HG02642 (cell line): ENCODE data around the gene ZNF607.
"Not testable (repeated sequence)": the region's sequence is repeated elsewhere in the genome, so short reads cannot be mapped to it uniquely, and the experiment has no call there.

Source experiments
- ATAC-seq: cut with Tn5 transposase; IDR thresholded peaks from one replicate; pipeline ENCODE4 v1.9.1; 2021; ENCODE audit warnings: mild to moderate bottlenecking; ENCODE audit not compliant: unreplicated experiment, poor library complexity

ZNF607 gene

DNA sequence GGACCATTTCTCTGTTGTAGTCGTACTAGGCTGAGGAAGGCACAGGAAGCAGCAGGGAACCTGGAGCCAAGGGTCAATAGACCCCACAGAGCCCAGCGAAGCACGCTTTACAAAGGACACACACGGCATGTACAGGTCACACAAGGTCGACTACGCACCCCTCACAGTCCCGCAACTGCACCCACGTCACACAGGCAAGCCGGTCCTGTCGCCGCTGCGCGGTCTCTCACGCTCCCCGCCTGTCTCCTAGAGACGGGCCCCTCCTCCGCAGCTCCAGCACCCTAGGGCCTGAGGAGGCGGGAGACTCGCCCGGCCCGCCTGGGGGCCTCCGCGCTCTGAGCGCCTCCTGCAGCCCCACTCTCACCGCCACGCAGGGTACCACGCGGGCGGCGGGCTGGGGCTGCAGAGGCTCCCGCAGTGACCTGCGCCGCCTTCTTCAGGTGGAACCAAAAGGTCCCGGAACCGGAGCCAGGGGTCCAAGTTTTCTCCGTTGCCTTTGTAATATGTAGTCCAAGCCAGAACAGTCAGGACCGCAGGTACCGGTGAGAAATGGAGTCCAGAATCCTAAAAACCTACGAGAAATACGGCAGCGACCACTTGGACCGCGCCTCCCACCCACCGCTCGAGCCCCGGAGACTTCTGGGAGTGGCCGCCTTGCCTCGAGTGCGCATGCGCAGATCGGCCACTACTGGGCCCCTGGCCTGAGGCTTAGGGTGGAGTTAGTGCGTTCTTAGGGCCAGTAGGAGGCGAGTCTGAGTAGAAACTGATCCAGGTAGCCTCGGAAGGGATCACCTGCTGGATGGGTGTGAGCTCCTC, at the start of gene ZNF607:
Gene ZNF607 (minus strand): TSS at position 651 of the 816 bp plus-strand sequence. CDS start 8,143 bp downstream, outside the sequence.
- ATAC-seq: peak; percentile 96

DNA sequence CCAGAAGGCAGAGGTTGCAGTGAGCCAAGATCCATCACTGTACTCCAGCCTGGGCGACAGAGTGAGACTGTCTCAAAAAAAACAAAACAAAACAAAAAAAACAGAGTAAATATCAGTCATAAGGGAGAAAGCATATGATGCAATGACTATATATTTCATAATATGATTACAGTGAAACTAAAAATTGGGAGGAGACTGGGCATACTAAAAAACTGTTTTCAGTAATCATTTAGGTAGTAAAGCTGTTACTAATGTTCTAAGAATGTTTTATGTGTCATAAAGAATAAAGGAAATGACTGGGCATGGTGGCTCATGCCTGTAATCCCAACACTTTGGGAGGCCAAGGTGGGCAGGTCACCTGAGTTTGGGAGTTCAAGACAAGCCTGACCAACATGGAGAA, 43.9 kb upstream of the ZNF607 start:
- no peak for ATAC-seq

DNA sequence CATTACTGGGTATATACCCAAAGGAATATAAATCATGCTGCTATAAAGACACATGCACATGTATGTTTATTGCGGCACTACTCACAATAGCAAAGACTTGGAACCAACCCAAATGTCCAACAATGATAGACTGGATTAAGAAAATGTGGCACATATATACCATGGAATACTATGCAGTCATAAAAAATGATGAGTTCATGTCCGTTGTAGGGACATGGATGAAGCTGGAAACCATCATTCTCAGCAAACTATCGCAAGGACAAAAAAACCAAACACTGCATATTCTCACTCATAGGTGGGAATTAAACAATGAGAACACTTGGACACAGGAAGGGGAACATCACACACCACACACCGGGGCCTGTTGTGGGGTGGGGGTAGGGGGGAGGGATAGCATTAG, 38.1 kb upstream of the ZNF607 start:
- ATAC-seq: not testable (repeated sequence)

DNA sequence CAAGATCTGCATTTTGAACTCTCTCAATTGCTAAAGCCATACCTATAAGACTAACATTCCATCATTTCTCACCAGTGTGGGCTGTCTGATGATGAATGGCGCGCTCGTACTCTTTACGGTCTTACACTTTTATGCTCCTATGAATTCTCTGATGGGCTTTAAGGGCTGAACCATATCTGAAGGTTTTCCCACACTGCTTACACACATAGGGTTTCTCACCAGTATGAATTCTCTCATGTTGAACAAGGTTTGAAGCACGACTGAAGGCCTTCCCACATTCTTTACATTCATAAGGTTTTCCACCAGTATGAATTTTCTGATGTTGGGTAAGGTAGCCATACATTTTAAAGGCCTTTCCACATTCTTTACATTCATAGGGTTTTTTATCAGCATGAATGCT, 18.8 kb upstream of the ZNF607 start:
- no peak for ATAC-seq

DNA sequence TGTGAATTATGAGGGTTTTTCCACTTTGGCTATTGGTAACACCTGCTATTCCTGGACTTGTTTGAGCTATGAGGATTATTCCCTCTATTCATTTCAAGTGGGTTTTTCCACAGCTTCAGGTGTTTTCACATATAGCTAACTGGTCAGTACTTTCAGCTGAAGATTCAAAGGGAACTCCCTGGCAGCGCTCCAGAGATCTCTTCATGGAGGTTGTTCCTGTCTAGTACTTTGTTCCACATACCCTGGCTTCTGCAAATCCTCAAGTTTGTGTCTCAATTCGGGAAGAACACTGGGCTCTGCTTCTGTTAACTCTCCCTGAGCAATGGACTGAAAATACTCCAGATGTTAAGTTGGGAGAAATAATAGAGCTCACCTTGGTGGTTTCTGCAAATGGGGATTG, 5.6 kb upstream of the ZNF607 start:
- ATAC-seq: no peak

DNA sequence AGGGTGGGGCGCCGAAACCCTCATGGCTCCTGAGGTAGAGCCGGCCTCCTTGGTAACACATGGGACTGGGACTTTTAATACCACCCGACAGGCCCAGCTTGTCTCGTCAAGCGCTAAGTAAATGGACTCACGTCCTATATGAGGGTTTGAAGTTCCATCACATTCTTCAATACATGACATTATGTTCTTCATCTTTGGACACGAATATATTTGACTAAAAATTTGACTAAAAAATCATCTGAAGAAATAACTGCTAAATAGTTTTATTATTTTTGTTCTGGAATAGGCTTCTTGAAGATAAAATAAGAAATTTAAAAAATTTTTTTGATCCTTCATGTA, 335 bp upstream of the ZNF607 start:
- no peak for ATAC-seq

DNA sequence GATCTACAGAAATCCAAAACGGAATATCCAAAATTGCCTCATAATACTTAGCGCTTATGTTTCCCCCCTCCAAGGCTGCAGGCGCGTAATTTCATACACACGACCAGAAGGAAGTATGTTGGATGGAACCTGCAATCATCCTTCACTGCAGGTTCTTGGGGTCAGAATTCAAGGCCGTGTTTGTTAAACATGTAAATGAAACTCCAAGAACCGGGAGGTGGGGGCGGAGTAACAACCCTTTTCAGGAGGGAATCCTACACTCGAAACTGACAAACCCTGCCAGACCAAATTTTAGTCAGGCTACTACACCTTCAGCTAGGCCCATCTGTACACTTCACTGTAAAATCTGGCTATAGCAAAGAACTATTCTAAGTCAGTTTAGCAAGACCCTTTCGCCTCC, 1.3 kb downstream of the ZNF607 start:
- no peak for ATAC-seq

DNA sequence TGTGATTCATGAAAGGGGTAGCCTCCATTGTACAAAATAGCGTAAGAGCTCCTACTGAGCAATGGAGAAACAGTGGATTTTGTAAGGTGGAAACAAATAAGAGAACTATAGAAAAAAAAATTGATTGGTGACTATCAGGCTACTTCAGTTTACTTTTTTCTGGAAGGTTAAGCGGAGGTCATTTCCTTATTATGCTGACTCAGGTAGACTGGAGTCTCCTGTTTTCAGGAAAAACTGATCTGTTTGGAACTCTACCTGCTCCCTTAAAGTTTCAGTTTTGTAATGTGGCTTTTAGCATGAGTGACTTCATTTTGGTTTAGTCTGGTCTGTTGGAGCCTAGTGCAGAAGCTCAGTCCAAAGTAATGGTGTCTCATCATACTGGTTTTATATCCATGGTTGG, 3.4 kb downstream of the ZNF607 start:
- no peak for ATAC-seq

DNA sequence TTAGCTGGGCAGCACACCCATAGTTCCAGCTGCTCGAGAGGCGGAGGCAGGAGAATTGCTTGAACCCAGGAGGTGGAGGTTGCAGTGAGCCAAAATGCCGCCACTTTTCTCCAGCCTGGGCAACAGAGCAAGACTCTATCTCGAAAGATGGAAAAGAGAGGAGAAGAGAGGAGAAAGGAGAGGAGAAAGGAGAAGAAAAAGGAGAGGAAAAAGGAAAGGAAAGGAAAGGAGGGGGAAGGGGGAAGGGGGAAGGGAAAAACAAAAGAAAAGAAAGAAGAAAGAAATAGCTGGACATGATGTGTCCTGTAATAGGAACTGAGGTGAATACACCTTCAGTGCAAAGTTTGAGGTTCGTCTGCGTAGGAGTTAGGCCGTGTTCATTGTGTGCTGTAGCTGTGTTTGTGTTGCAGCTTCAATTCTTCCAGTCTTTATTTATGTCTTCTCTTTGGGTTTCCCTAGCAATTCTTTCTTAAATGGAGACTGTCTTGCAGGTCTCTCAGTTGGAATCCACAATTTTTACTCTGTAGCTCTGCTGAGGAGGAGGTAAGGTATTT, 13.4 kb downstream of the ZNF607 start:
- ATAC-seq: no peak

DNA sequence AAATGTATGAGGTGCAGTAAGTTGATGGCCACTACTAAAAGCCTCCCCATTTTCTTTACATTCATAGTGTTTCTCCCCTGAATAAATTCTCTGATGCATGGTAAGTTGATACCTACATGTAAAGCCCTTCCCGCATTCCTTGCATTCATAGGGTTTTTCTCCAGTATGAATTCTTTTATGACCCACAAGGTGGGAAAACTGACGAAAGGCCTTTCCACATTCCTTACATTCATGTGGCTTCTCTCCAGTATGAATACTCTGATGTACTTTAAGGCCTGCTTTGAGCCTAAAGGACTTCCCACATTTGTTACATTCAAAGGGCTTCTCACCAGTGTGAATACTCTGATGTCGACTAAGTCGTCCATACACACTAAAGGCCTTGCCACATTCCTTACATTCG, 20.5 kb downstream of the ZNF607 start:
- ATAC-seq: no peak

DNA sequence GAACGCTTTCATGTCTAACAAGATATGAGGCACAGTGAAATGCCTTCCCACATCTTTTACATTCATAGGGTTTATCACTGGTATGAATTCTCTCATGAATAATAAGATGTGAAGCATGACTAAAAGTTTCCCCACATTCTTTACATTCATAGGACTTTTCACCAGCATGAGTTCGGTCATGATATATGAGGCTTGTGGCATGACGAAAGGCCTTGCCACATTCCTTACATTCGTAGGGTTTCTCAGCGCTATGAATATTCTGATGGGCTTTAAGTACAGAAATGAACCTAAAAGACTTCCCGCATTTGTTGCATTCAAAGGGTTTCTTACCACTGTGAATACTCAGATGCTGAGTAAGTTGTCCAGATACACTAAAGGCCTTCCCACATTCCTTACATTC, 21.3 kb downstream of the ZNF607 start:
- ATAC-seq: no peak

DNA sequence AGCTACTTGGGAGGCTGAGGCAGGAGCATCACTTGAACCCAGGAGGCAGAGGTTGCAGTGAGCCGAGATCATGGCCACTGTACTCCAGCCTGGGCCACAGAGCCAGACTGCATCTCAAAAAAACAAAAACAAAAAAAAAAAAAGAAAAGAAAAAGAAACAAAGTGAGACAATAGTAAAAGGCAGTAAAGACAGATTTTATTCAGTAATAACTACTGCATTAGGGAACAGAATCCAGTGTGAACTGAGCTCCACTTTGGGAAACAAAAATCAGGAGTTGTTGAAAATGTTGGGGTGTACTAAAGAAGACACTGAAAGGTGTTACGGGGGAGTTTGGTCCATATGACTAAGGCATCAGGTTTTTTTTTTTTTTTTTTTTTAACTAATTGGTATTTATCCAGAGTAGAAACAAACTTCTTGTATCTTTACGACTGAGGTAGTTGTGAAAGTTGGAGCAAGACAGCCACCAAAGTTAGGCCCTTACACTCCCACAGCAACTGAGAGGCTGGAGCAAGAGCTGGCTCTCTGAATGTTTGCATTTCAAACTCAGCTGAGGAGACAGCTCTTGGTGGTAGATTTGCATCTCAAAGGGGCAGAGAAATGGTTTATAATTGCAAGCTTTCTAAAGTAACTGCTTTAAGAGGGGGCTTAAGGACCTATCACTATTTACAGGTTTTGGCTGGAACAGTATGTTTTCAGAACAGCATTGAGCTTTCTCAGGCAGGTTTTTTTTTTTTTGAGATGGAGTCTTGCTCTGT, 24.2 kb downstream of the ZNF607 start:
- no peak for ATAC-seq

DNA sequence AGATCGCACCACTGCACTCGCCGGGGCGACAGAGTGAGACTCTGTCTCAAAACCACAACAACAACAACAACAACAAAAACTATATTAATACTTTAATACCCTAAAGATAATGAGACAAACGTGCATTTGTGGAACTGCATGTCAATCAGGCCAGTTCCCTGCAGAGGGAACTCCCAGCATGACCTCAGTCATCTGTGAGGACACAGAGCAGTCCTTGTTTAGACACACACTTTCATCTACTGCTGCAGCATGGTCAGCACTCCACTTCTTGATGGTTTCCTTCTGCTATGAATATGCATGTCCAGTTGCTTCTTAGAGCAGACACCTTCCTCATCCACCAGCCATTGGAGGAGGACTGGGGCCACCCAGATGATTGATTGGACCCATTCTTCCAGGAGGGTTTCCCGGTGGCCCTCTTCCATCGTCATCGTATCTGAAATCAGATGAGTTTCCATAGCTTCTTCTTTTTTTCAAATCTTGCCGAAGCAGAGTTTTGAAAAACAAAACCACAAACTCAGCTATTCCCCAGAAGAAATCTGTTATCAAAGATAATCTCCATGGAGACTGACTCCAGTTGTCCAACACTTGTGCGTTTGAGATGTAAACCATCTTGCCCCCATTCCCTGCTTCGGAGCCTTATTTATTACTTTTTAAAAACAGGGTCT, 26.5 kb downstream of the ZNF607 start:
- ATAC-seq: no peak

DNA sequence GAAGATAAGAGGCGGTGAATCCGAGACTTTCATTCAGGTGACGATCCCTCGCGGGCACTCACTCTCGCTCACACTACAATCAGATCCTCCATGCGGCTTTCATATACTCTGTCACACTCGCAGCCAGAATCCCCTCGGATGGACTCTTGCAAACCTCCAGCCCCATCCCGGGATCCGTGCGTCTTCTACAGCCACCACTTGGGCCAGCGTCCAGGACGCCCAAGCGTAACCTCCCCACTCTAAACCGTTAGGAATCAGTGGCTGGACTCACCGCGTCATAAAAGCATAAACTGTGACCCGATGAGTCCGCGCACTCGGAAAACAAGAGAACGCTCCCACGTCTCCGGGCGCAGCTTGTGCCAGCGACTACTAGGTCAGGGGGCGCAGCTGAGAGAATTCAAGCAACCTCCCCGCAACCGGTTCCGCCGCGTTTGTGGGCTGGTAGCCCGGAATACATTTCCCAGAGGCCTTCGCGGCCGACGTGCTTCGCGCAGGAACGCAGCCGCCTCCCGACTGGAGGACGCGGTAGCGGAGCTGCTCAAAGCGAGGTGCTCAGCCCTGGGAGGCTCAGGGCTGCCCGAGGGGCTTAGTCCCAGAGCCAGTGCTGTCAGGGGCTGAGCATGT, 27.6 kb downstream of the ZNF607 start:
- ATAC-seq: no peak

DNA sequence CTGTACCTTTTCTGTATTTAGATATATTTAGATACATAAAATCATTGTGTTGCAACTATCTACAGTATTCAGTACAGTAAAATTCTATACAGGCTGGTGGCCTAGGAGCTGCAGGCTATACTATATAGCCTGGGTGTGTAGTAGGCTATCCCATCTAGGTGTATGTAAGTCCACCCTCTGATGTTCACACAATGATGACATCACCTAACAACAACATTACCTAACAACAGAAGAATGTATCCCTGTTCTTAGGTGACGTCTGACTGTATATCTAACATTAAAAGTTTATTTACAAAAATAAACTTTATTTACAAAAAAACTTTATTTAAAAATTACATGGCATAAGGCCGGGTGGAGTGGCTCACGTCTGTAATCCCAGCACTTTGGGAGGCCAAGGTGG, 36.0 kb downstream of the ZNF607 start:
- ATAC-seq: no peak

DNA sequence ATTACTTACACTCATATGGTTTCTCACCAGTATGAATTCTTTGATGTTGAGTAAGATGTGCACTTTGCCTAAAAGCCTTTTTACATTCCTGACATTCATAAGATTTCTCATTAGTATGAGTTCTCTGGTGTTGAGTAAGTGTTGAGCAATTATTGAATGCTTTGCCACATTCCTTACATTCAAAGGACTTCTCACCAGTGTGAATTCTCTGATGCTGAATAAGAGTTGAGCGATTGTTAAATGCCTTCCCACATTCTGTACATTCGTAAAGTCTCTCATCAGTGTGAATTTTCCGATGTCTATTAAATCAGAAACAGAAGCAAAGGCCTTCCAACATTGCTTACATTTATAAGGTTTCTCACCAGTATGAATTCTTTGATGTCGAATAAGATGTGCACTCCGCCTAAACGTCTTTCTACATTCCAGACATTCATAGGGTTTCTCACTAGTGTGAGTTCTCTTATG, 50.1 kb downstream of the ZNF607 start:
- no peak for ATAC-seq

DNA sequence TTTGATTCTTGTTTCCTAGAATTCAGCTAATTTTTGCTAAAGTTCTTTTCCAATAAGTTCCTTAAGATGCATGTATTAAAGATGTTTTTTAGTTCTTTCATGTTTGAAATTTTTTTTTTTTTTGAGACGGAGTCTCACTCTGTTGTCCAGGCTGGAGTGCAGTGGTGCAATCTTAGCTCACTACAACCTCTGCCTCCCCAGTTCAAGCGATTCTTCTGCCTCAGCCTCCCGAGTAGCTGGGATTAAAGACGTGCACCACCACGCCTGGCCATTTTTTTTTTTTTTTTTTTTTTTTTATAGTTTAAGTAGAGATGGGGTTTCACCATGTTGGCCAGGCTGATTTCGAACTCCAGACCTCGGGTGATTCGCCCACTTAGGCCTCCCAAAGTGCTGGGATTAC, 62.4 kb downstream of the ZNF607 start:
- not testable (repeated sequence) for ATAC-seq

DNA sequence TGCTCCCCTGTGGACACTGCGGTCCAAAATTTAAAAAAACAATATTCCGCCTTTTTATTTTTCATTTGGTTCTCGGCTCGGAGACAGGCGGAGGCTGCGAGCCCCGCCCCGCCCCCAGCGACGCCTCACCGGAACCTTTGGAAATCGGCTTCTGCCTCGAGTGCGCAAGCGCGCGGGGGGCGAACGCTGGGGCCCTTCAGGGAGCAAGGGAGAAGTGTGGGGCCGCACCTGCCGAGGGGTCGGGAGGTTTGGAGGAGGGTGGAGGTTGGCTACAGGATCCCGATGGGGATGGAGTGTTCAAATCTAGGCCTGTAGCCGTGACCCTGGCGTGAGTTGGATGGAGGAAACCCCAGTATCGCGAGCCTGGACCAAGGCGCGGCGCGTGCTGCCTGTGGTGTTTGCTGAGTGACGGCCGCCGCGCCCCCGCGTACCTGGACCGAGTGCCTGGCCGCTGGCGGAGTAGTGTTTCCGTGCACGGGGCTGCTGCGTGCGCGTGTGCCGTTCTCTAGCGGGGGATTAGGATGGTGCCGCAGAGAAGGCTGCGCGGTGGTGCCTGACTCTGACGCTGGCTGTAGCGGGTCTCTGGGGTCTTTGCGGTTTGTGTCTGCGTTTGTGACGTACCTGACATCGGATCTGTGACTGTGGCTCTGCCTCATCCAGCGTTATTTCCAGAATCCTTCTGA, 63.7 kb downstream of the ZNF607 start:
- ATAC-seq: peak; percentile 64

DNA sequence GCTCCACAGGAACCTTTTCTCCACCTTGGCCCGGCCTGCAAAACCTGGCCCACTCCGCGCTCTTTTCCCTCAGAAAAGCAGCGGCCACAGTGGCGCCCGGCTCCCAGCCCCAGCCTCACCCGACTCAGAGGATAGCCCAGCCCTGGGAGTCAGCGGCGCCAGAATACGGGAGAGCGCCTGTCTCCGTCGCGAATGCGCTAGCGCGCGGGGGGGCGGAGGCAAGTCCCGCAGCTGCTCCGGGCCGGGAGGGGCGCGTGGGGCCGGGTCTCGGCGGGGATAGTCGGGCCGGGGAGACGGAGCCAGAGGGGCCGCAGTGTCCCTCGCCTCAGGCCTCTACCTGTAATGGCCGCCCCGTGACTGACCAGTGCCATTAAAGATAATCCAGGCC, 64.3 kb downstream of the ZNF607 start, which contains the start of gene ZFP30:
Gene ZFP30 (minus strand): TSS at position 165 of the 388 bp plus-strand sequence. CDS start 7,643 bp downstream, outside the sequence.
- ATAC-seq: peak; percentile 80
